ENCODE measurements around the gene IL18.

Gene IL18

DNA sequence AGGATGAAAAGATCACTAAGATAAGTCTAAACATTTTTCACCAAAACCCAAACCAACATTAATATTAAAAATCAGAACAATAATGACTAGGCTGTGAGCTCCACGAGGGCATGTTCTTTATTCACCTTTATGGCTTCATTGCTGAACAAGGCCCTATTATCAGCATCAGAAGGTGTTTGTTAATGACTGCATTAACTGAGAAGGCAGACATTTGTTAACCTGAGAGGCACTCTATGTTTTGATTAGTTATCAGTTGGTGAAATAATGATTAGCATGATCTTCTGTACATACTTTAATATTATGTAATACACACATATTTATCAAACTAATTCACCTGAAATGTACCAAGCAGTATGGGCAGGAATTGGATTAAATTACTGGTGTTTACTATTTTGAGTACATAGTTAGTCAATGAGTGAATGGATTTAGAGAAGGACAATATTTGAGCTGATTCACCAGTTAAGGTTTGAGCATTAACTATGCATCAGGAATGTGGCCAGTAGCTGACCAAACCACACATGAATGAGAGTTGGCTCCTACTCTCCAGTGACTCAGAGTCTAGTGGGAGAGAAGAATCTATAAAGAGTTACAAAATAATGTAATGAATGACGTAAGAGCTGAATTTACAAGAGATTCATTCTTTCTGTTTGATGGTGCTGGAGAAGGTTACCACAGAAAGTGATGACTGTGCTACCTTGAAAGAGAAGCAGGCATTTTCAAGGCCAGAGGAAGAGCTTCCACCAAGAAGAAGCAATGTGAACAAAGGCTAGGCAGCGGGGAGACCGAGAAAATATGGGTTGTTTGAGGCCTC is 6.7 kb downstream of the IL18 start:
- no peaks in the 10 kb centered on the region for H3K27me3 ChIP-seq (ENCODE audit: low read length)
- H3K4me2 ChIP-seq (ENCODE audit: low read depth, low read length, poor library complexity, severe bottlenecking): no peak overlapping the region
- no peak overlapping the region for H3K9ac ChIP-seq (ENCODE audit: low read length)
- H2AFZ ChIP-seq (ENCODE audit: low read depth, low read length, severe bottlenecking): no peak overlapping the region
- H3K27ac ChIP-seq (ENCODE audit: low read depth, low read length): no peak overlapping the region
- H4K20me1 ChIP-seq (ENCODE audit: low read depth, low read length): no peaks in the 10 kb centered on the region
- H3K9me2 ChIP-seq (replicated peaks; ENCODE audit: insufficient read depth, low read length): no peaks in the 10 kb centered on the region
- H3F3A ChIP-seq (ENCODE audit: insufficient read depth): no peaks in the 10 kb centered on the region
- H3K4me3 ChIP-seq (ENCODE audit: insufficient read depth, low read length, poor library complexity, severe bottlenecking): no peak overlapping the region
- no peak for TF ChIP-seq EZH2phosphoT487 (conservative IDR thresholded peaks at IDR 0.05; ENCODE audit: low read length)
- TF ChIP-seq, protein P1, sequence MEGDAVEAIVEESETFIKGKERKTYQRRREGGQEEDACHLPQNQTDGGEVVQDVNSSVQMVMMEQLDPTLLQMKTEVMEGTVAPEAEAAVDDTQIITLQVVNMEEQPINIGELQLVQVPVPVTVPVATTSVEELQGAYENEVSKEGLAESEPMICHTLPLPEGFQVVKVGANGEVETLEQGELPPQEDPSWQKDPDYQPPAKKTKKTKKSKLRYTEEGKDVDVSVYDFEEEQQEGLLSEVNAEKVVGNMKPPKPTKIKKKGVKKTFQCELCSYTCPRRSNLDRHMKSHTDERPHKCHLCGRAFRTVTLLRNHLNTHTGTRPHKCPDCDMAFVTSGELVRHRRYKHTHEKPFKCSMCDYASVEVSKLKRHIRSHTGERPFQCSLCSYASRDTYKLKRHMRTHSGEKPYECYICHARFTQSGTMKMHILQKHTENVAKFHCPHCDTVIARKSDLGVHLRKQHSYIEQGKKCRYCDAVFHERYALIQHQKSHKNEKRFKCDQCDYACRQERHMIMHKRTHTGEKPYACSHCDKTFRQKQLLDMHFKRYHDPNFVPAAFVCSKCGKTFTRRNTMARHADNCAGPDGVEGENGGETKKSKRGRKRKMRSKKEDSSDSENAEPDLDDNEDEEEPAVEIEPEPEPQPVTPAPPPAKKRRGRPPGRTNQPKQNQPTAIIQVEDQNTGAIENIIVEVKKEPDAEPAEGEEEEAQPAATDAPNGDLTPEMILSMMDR (IDR thresholded peaks at IDR 0.05; ENCODE audit: insufficient read depth, low read length, poor library complexity, severe bottlenecking): no peak
- H3K9me3 ChIP-seq (ENCODE audit: insufficient read depth, low read length): no peaks in the 10 kb centered on the region
- H3K36me3 ChIP-seq (ENCODE audit: low read length): no peaks in the 10 kb centered on the region
- H3K79me2 ChIP-seq (ENCODE audit: insufficient read depth, low read length): no peaks in the 10 kb centered on the region

DNA sequence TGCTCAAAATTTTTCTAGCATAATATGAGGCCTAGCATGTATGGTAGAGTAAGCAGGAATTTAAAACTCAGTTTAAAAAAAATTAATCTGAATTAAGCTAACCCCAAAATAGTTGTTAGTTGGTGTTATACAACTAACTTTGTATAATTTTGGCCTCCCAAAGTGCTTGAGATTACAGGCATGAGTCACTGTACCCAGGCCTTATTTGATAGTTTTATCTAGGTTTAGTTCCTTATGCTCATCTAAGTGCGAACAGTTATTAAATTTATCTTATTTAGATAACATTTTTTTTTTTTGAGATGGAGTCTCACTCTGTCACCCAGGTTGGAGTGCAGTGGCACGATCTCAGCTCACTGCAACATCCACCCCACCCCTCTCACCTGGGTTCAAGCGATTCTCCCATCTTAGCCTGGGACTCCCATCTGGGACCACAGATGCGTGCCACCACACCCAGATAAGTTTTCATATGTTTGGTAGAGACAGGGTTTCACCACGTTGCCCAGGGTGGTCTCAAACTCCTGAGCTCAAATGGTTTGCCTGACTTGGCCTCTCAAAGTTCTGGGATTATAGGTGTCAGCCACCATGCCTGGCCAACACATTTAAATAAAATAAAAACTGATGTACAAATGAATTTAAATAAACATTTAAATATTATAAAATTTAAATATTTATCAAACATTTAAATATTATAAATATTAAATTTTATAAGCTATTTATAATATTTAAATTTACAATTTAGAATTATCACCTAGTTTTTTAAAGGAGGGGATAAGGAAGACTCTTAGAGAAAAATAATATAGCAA is 7.5 kb downstream of the IL18 start:
- Histone ChIP-seq H3K36me3 (ENCODE audit: low read length) (no peaks in the 10 kb centered on the region), H3K4me2 (ENCODE audit: low read depth, low read length, poor library complexity, severe bottlenecking) (no peak overlapping the region), H3K27me3 (ENCODE audit: low read length) (no peaks in the 10 kb centered on the region), H3F3A (ENCODE audit: insufficient read depth) (no peaks in the 10 kb centered on the region), H3K27ac (ENCODE audit: low read depth, low read length) (no peak overlapping the region), H2AFZ (ENCODE audit: low read depth, low read length, severe bottlenecking) (no peak overlapping the region), H4K20me1 (ENCODE audit: low read depth, low read length) (no peaks in the 10 kb centered on the region), H3K4me3 (ENCODE audit: insufficient read depth, low read length, poor library complexity, severe bottlenecking) (no peak overlapping the region), H3K79me2 (ENCODE audit: insufficient read depth, low read length) (no peaks in the 10 kb centered on the region), H3K9me3 (ENCODE audit: insufficient read depth, low read length) (no peaks in the 10 kb centered on the region), H3K9ac (ENCODE audit: low read length) (no peak overlapping the region), H3K9me2 (replicated peaks; ENCODE audit: insufficient read depth, low read length) (no peaks in the 10 kb centered on the region)
- no peak for TF ChIP-seq EZH2phosphoT487 (conservative IDR thresholded peaks at IDR 0.05; ENCODE audit: low read length)
- TF ChIP-seq, protein P1 (IDR thresholded peaks at IDR 0.05; ENCODE audit: insufficient read depth, low read length, poor library complexity, severe bottlenecking): no peak

DNA sequence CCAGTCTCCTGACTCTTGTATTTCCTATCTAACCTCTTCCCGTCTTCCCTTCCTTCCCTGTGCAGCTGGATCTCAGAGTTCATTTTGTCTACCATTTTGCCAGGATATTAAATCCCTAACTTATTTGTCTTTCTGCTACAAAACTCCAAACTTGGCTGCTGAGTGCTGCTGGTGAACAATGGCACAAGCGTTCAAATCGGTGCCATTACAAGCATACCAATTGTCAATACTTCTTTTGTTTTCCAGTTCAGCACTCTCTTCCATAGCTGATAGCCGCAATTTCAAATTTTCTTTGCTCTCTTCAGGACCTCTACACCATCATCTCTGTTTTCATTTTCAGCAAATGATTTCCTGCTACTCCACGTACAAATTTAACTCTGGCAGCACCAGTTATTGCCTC is 13.4 kb downstream of the IL18 start:
- H3F3A ChIP-seq (ENCODE audit: insufficient read depth): no peaks in the 10 kb centered on the region
- no peak overlapping the region for H3K9ac ChIP-seq (ENCODE audit: low read length)
- H3K4me3 ChIP-seq (ENCODE audit: insufficient read depth, low read length, poor library complexity, severe bottlenecking): no peak overlapping the region
- no peaks in the 10 kb centered on the region for H4K20me1 ChIP-seq (ENCODE audit: low read depth, low read length)
- H3K27me3 ChIP-seq (ENCODE audit: low read length): no peaks in the 10 kb centered on the region
- no peak for TF ChIP-seq EZH2phosphoT487 (conservative IDR thresholded peaks at IDR 0.05; ENCODE audit: low read length)
- TF ChIP-seq, protein P1 (IDR thresholded peaks at IDR 0.05; ENCODE audit: insufficient read depth, low read length, poor library complexity, severe bottlenecking): no peak
- no peak overlapping the region for H2AFZ ChIP-seq (ENCODE audit: low read depth, low read length, severe bottlenecking)
- H3K4me2 ChIP-seq (ENCODE audit: low read depth, low read length, poor library complexity, severe bottlenecking): no peak overlapping the region
- H3K36me3 ChIP-seq (ENCODE audit: low read length): no peaks in the 10 kb centered on the region
- no peak overlapping the region for H3K27ac ChIP-seq (ENCODE audit: low read depth, low read length)
- H3K79me2 ChIP-seq (ENCODE audit: insufficient read depth, low read length): no peaks in the 10 kb centered on the region
- no peaks in the 10 kb centered on the region for H3K9me3 ChIP-seq (ENCODE audit: insufficient read depth, low read length)
- H3K9me2 ChIP-seq (replicated peaks; ENCODE audit: insufficient read depth, low read length): no peaks in the 10 kb centered on the region
